ENCODE results near the gene ENPP4.
A peak's percentile ranks its signal among the peaks of the same experiment; 100 is the strongest.

The ENPP4 gene

DNA sequence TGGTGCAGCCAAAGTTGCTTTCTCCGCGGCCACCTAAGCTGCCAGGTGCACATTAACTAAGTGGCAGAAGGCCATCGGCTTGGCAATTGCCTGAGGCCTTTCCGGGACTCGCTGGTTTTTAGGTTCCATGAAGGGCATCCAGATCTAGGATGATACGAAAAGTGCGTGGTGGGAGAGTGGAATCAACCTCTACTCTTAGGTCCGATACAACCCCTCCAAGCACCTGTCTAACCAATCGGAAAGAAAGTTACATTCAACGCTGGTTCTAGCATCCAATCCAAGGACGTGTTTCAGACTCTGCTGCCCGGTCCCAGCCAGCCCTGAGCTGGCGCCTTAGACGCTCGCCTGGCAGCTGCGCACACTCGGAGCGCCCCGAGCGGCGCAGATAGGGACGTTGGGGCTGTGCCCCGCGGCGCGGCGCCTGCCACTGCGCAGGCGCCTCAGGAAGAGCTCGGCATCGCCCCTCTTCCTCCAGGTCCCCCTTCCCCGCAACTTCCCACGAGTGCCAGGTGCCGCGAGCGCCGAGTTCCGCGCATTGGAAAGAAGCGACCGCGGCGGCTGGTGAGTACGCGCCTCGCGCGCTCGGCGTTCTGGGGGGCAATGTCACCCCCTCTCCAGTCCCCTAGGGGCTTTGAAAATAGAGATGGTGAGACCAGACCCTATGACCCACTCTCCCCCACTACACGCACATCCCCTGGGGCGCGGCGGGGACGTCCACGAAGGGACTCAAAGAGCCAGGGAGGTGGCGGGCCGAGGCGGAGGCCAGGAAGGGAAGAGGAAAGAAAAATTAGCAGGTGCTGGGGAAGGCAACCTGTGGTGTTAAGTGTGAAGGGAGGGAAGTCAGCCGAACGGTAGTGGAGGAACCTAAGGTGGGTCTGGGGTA is at the start of gene ENPP4 (continued):
- TF ChIP-seq ZFP37 (tag by site-specific recombination; IDR thresholded peaks at IDR 0.05): no peak
- peak; percentile 98 for TF ChIP-seq ZNF10 (tag by site-specific recombination; IDR thresholded peaks at IDR 0.05)
- TF ChIP-seq ZNF2 (tag by site-specific recombination; IDR thresholded peaks at IDR 0.05): no peak
- TF ChIP-seq ZIC2 (tag by site-specific recombination; IDR thresholded peaks at IDR 0.05): no peak; the same call in 1 of the 2 replicates
- no peak for TF ChIP-seq ZNF24 (tag by site-specific recombination; IDR thresholded peaks at IDR 0.05)
- TF ChIP-seq WT1 (tag by site-specific recombination; IDR thresholded peaks at IDR 0.05): no peak
- TF ChIP-seq, protein P1, sequence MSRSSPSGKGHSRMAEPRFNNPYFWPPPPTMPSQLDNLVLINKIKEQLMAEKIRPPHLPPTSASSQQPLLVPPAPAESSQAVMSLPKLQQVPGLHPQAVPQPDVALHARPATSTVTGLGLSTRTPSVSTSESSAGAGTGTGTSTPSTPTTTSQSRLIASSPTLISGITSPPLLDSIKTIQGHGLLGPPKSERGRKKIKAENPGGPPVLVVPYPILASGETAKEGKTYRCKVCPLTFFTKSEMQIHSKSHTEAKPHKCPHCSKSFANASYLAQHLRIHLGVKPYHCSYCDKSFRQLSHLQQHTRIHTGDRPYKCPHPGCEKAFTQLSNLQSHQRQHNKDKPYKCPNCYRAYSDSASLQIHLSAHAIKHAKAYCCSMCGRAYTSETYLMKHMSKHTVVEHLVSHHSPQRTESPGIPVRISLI (tag by site-specific recombination; IDR thresholded peaks at IDR 0.05): no peak
- TF ChIP-seq, protein P2, sequence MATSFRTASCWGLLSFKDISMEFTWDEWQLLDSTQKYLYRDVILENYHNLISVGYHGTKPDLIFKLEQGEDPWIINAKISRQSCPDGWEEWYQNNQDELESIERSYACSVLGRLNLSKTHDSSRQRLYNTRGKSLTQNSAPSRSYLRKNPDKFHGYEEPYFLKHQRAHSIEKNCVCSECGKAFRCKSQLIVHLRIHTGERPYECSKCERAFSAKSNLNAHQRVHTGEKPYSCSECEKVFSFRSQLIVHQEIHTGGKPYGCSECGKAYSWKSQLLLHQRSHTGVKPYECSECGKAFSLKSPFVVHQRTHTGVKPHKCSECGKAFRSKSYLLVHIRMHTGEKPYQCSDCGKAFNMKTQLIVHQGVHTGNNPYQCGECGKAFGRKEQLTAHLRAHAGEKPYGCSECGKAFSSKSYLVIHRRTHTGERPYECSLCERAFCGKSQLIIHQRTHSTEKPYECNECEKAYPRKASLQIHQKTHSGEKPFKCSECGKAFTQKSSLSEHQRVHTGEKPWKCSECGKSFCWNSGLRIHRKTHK (tag by site-specific recombination; IDR thresholded peaks at IDR 0.05): no peak
- no peak for TF ChIP-seq ZNF560 (tag by site-specific recombination; IDR thresholded peaks at IDR 0.05; ENCODE audit: borderline replicate concordance)
- TF ChIP-seq, protein P3, sequence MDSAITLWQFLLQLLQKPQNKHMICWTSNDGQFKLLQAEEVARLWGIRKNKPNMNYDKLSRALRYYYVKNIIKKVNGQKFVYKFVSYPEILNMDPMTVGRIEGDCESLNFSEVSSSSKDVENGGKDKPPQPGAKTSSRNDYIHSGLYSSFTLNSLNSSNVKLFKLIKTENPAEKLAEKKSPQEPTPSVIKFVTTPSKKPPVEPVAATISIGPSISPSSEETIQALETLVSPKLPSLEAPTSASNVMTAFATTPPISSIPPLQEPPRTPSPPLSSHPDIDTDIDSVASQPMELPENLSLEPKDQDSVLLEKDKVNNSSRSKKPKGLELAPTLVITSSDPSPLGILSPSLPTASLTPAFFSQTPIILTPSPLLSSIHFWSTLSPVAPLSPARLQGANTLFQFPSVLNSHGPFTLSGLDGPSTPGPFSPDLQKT (IDR thresholded peaks at IDR 0.05; ENCODE audit: borderline replicate concordance, low read depth, low read length): no peak
- no peak for TF ChIP-seq RBAK (tag by site-specific recombination; IDR thresholded peaks at IDR 0.05)
- no peak for TF ChIP-seq ZNF121 (tag by site-specific recombination; IDR thresholded peaks at IDR 0.05)
- no peak for TF ChIP-seq ZNF155 (tag by site-specific recombination; IDR thresholded peaks at IDR 0.05)
- no peak for TF ChIP-seq ZEB2 (tag by site-specific recombination; IDR thresholded peaks at IDR 0.05)
- peak; percentile 73; the same call in 1 of the 2 replicates for TF ChIP-seq KLF16 (tag by site-specific recombination; IDR thresholded peaks at IDR 0.05)
- TF ChIP-seq YY1 (tag by site-specific recombination; IDR thresholded peaks at IDR 0.05): no peak
- no peak for TF ChIP-seq ZNF843 (tag by site-specific recombination; IDR thresholded peaks at IDR 0.05)
- no peak for TF ChIP-seq ZNF157 (tag by site-specific recombination; IDR thresholded peaks at IDR 0.05)
- TF ChIP-seq ZNF629 (tag by site-specific recombination; IDR thresholded peaks at IDR 0.05): no peak
- 0 out of 2 replicates have a peak, but pooled peaks have one; percentile 30 for TF ChIP-seq ZBTB48 (tag by site-specific recombination; IDR thresholded peaks at IDR 0.05)
- peak; percentile 44; the same call in 1 of the 2 replicates for TF ChIP-seq ZNF324 (tag by site-specific recombination; IDR thresholded peaks at IDR 0.05)
- TF ChIP-seq, protein P4, sequence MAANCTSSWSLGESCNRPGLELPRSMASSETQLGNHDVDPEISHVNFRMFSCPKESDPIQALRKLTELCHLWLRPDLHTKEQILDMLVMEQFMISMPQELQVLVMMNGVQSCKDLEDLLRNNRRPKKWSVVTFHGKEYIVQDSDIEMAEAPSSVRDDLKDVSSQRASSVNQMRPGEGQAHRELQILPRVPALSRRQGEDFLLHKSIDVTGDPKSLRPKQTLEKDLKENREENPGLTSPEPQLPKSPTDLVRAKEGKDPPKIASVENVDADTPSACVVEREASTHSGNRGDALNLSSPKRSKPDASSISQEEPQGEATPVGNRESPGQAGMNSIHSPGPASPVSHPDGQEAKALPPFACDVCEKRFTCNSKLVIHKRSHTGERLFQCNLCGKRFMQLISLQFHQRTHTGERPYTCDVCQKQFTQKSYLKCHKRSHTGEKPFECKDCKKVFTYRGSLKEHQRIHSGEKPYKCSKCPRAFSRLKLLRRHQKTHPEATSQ (tag by site-specific recombination; IDR thresholded peaks at IDR 0.05): no peak
- TF ChIP-seq ZSCAN30 (tag by site-specific recombination; IDR thresholded peaks at IDR 0.05): peak; percentile 26; the same call in 1 of the 2 replicates
- TF ChIP-seq, protein P5, sequence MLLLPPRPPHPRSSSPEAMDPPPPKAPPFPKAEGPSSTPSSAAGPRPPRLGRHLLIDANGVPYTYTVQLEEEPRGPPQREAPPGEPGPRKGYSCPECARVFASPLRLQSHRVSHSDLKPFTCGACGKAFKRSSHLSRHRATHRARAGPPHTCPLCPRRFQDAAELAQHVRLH (tag by site-specific recombination; IDR thresholded peaks at IDR 0.05): peak; percentile 35; the same call in 1 of the 2 replicates
- no peak for TF ChIP-seq ZNF707 (tag by site-specific recombination; IDR thresholded peaks at IDR 0.05)
- TF ChIP-seq, protein P6, sequence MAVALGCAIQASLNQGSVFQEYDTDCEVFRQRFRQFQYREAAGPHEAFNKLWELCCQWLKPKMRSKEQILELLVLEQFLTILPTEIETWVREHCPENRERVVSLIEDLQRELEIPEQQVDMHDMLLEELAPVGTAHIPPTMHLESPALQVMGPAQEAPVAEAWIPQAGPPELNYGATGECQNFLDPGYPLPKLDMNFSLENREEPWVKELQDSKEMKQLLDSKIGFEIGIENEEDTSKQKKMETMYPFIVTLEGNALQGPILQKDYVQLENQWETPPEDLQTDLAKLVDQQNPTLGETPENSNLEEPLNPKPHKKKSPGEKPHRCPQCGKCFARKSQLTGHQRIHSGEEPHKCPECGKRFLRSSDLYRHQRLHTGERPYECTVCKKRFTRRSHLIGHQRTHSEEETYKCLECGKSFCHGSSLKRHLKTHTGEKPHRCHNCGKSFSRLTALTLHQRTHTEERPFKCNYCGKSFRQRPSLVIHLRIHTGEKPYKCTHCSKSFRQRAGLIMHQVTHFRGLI (tag by site-specific recombination; IDR thresholded peaks at IDR 0.05): no peak
- TF ChIP-seq PRDM1 (tag by site-specific recombination; IDR thresholded peaks at IDR 0.05): 0 out of 2 replicates have a peak, but pooled peaks have one; percentile 28
- no peak for TF ChIP-seq ZNF37A (tag by site-specific recombination; IDR thresholded peaks at IDR 0.05)
- TF ChIP-seq ZBTB17 (tag by site-specific recombination; IDR thresholded peaks at IDR 0.05): peak; percentile 78
- TF ChIP-seq ZNF600 (tag by site-specific recombination; IDR thresholded peaks at IDR 0.05): peak; percentile 73; the same call in 1 of the 2 replicates
- TF ChIP-seq, protein P7, sequence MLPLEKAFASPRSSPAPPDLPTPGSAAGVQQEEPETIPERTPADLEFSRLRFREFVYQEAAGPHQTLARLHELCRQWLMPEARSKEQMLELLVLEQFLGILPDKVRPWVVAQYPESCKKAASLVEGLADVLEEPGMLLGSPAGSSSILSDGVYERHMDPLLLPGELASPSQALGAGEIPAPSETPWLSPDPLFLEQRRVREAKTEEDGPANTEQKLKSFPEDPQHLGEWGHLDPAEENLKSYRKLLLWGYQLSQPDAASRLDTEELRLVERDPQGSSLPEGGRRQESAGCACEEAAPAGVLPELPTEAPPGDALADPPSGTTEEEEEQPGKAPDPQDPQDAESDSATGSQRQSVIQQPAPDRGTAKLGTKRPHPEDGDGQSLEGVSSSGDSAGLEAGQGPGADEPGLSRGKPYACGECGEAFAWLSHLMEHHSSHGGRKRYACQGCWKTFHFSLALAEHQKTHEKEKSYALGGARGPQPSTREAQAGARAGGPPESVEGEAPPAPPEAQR (tag by site-specific recombination; IDR thresholded peaks at IDR 0.05): no peak
